SJSA1 (cell line): Measurements from ENCODE around the gene GCK. TPM values are rescaled to one million over a fixed set of nuclear protein-coding genes. Genes with fewer than 3 reads are reported as not detected.

Source experiments
- DNase-seq, 2 experiments: peaks; one replicate each; pipeline ENCODE4 v3.0.0-alpha.2; 2015 to 2020; ENCODE audit warnings: low spot score in 2 of 2, low read depth in 1 of 2
- H3K27ac ChIP-seq: fragments of 250-450 bp; sonication (Bioruptor Pico); 2 replicates; pipeline ENCODE4 v1.5.1; 2020; ENCODE audit warnings: mild to moderate bottlenecking, moderate library complexity
- H3K27me3 ChIP-seq: fragments of 250-450 bp; sonication (Bioruptor Pico); replicated peaks from 2 replicates; pipeline ENCODE4 v1.5.1; 2020; ENCODE audit warnings: mild to moderate bottlenecking, moderate library complexity
- H3K36me3 ChIP-seq: fragments of 250-450 bp; sonication (Bioruptor Pico); 2 replicates; pipeline ENCODE4 v1.5.1; 2020; ENCODE audit warnings: mild to moderate bottlenecking
- H3K4me1 ChIP-seq: fragments of 250-450 bp; sonication (Bioruptor Pico); replicated peaks from 2 replicates; pipeline ENCODE4 v1.6.1; 2021; ENCODE audit warnings: mild to moderate bottlenecking
- H3K4me3 ChIP-seq: fragments of 250-450 bp; sonication (Bioruptor Pico); 2 replicates; pipeline ENCODE4 v1.5.1; 2020; ENCODE audit warnings: mild to moderate bottlenecking
- H3K9me3 ChIP-seq: fragments of 250-450 bp; sonication (Bioruptor Pico); replicated peaks from 2 replicates; pipeline ENCODE4 v1.5.1; 2020; ENCODE audit warnings: mild to moderate bottlenecking
- total RNA-seq: library from RNA; depleted of rRNA; stranded (reverse); fragments of >200 nt; shearing (Covaris generic); gene quantifications from 2 replicates; pipeline ENCODE4 v1.2.3, GENCODE V29; 2014

Gene GCK
- total RNA-seq, 1 experiment from 2014 or later: 0.13 TPM

- peaks cover 8% of the 10 kb centered on the region for H3K4me1 ChIP-seq
- H3K27ac ChIP-seq: no peak overlapping the region
Measured at GRCh38 chr7:44158096-44158872, 31.0 kb downstream of the GCK start.

GRCh38 chr7:44157116-44158080 is 31.8 kb downstream of the GCK start:
- Histone ChIP-seq H3K9me3 (no peaks in the 10 kb centered on the region), H3K36me3 (no peaks in the 10 kb centered on the region), H3K4me3 (no peak overlapping the region), H3K4me1 (no peaks in the 10 kb centered on the region), H3K27me3 (no peaks in the 10 kb centered on the region), H3K27ac (no peak overlapping the region)
- DNase-seq: no peak

More at GRCh38 chr7:44158096-44158872, 31.0 kb downstream of the GCK start:
- peak in 1 of 2 experiments; percentile 37 for DNase-seq
- Histone ChIP-seq H3K9me3 (no peaks in the 10 kb centered on the region), H3K4me3 (no peak overlapping the region), H3K36me3 (no peaks in the 10 kb centered on the region), H3K27me3 (no peaks in the 10 kb centered on the region)

- H3K4me3 ChIP-seq: no peak overlapping the region
- no peaks in the 10 kb centered on the region for H3K4me1 ChIP-seq
- no peaks in the 10 kb centered on the region for H3K36me3 ChIP-seq
- H3K27ac ChIP-seq: no peak overlapping the region
- DNase-seq: no peak
- H3K27me3 ChIP-seq: no peaks in the 10 kb centered on the region
- H3K9me3 ChIP-seq: no peaks in the 10 kb centered on the region
Measured at GRCh38 chr7:44156453-44157010, 32.7 kb downstream of the GCK start.

GRCh38 chr7:44155191-44156185 is 33.8 kb downstream of the GCK start:
- no peaks in the 10 kb centered on the region for H3K36me3 ChIP-seq
- H3K9me3 ChIP-seq: no peaks in the 10 kb centered on the region
- H3K27ac ChIP-seq: no peak overlapping the region
- no peaks in the 10 kb centered on the region for H3K27me3 ChIP-seq
- no peaks in the 10 kb centered on the region for H3K4me1 ChIP-seq
- DNase-seq: no peak
- no peak overlapping the region for H3K4me3 ChIP-seq

- Histone ChIP-seq H3K27ac (no peak overlapping the region), H3K9me3 (no peaks in the 10 kb centered on the region), H3K27me3 (no peaks in the 10 kb centered on the region), H3K4me3 (no peak overlapping the region), H3K4me1 (no peaks in the 10 kb centered on the region), H3K36me3 (no peaks in the 10 kb centered on the region)
- DNase-seq: no peak
Measured at GRCh38 chr7:44154703-44155102, 34.5 kb downstream of the GCK start.

GRCh38 chr7:44153948-44154335 is 35.3 kb downstream of the GCK start:
- H3K4me1 ChIP-seq: no peaks in the 10 kb centered on the region
- no peaks in the 10 kb centered on the region for H3K9me3 ChIP-seq
- no peaks in the 10 kb centered on the region for H3K27me3 ChIP-seq
- DNase-seq: no peak
- no peaks in the 10 kb centered on the region for H3K36me3 ChIP-seq
- no peak overlapping the region for H3K27ac ChIP-seq
- no peak overlapping the region for H3K4me3 ChIP-seq

GRCh38 chr7:44152971-44153947 is 36.0 kb downstream of the GCK start:
- H3K27ac ChIP-seq: no peak overlapping the region
- no peak overlapping the region for H3K4me3 ChIP-seq
- no peaks in the 10 kb centered on the region for H3K36me3 ChIP-seq
- no peak for DNase-seq
- no peaks in the 10 kb centered on the region for H3K9me3 ChIP-seq
- no peaks in the 10 kb centered on the region for H3K27me3 ChIP-seq
- no peaks in the 10 kb centered on the region for H3K4me1 ChIP-seq

- Histone ChIP-seq H3K27me3 (no peaks in the 10 kb centered on the region), H3K4me1 (no peaks in the 10 kb centered on the region), H3K36me3 (no peaks in the 10 kb centered on the region), H3K4me3 (no peak overlapping the region), H3K27ac (no peak overlapping the region), H3K9me3 (no peaks in the 10 kb centered on the region)
- DNase-seq: no peak
Measured at GRCh38 chr7:44151956-44152355, 37.3 kb downstream of the GCK start.

GRCh38 chr7:44150966-44151941 is 38.0 kb downstream of the GCK start:
- H3K27me3 ChIP-seq: no peaks in the 10 kb centered on the region
- H3K9me3 ChIP-seq: no peaks in the 10 kb centered on the region
- no peaks in the 10 kb centered on the region for H3K36me3 ChIP-seq
- H3K4me1 ChIP-seq: no peaks in the 10 kb centered on the region
- peak in 1 of 2 experiments; percentile 38 for DNase-seq
- H3K4me3 ChIP-seq: no peak overlapping the region
- H3K27ac ChIP-seq: no peak overlapping the region

GRCh38 chr7:44150466-44150832 is 38.8 kb downstream of the GCK start:
- peak in 1 of 2 experiments; percentile 19 for DNase-seq
- H3K27me3 ChIP-seq: no peaks in the 10 kb centered on the region
- no peaks in the 10 kb centered on the region for H3K9me3 ChIP-seq
- H3K27ac ChIP-seq: no peak overlapping the region
- peaks cover 5% of the 10 kb centered on the region for H3K4me1 ChIP-seq
- H3K4me3 ChIP-seq: no peak overlapping the region
- no peaks in the 10 kb centered on the region for H3K36me3 ChIP-seq
